KMS-11 (cell line): ENCODE data around the gene KCNE2.

Experiments
- H2AFZ ChIP-seq: fragments of 200-600 bp; sonication (generic); 2 replicates; pipeline ENCODE4 v1.6.1; 2016; ENCODE audit warnings: antibody characterized with exemption, mixed run types, low read depth
- H3K27ac ChIP-seq: fragments of 200-600 bp; sonication (generic); 2 replicates; pipeline ENCODE4 v1.6.1; 2016; ENCODE audit warnings: mild to moderate bottlenecking, mixed run types
- H3K27me3 ChIP-seq: fragments of 200-600 bp; sonication (generic); 2 replicates; pipeline ENCODE4 v1.6.1; 2017; ENCODE audit warnings: mild to moderate bottlenecking, low read depth, mixed run types, moderate library complexity; ENCODE audit not compliant: insufficient read depth
- H3K36me3 ChIP-seq: fragments of 200-600 bp; sonication (generic); 2 replicates; pipeline ENCODE4 v1.6.1; 2017; ENCODE audit warnings: mild to moderate bottlenecking, mixed run types; ENCODE audit not compliant: insufficient read depth
- H3K4me1 ChIP-seq: fragments of 200-600 bp; sonication (generic); 2 replicates; pipeline ENCODE4 v1.6.1; 2016; ENCODE audit warnings: mild to moderate bottlenecking, low read depth, mixed run types; ENCODE audit not compliant: poor library complexity, severe bottlenecking
- H3K4me2 ChIP-seq: fragments of 200-600 bp; sonication (generic); 2 replicates; pipeline ENCODE4 v1.7.0; 2016; ENCODE audit warnings: mild to moderate bottlenecking, mixed run types
- H3K4me3 ChIP-seq: fragments of 200-600 bp; sonication (generic); IDR thresholded peaks from 2 replicates; pipeline ENCODE4 v1.6.1; 2017; ENCODE audit warnings: low read depth, low read length, mixed read lengths; ENCODE audit not compliant: insufficient read depth
- H3K79me2 ChIP-seq: fragments of 200-600 bp; sonication (generic); 2 replicates; pipeline ENCODE4 v1.6.1; 2016; ENCODE audit warnings: low read depth, mixed run types; ENCODE audit not compliant: insufficient read depth
- H3K9ac ChIP-seq: fragments of 200-600 bp; sonication (generic); 2 replicates; pipeline ENCODE4 v1.6.1; 2016; ENCODE audit warnings: mild to moderate bottlenecking, mixed run types
- H4K20me1 ChIP-seq: fragments of 200-600 bp; sonication (generic); 2 replicates; pipeline ENCODE4 v1.6.1; 2016; ENCODE audit warnings: mild to moderate bottlenecking, mixed run types; ENCODE audit not compliant: insufficient read depth
- CTCF ChIP-seq: fragments of 200-600 bp; sonication (generic); conservative IDR thresholded peaks from 2 replicates; pipeline ENCODE4 v1.6.1; 2017; ENCODE audit warnings: low read depth, mild to moderate bottlenecking, antibody characterized with exemption, low read length, moderate library complexity, mixed read lengths

KCNE2 gene

DNA sequence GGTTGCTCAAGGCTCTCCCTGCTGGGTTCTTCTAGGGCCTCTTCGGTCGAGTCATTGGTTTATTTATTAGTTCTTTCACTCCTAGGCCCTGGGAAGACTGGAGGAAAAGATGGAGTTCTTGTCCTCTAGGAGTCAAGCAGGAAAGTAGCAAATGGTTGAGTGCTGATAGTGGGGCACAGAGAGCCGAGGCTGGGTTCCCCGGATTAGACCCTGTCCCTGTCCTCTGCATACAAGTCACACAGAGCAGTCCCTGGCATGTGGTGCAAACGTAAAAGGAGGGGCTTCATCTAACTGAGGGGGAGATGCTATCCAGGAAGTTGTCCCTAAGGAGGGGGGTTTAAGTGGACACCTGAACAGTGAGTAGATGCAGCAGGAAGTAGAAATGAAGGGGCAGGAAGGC is 19.2 kb upstream of the KCNE2 start:
- no peaks in the 10 kb centered on the region for H3K36me3 ChIP-seq
- H3K27me3 ChIP-seq = no peaks in the 10 kb centered on the region
- H4K20me1 ChIP-seq = no peaks in the 10 kb centered on the region
- no peak overlapping the region for H2AFZ ChIP-seq
- no peak overlapping the region for H3K9ac ChIP-seq
- no peak for TF ChIP-seq CTCF
- H3K27ac ChIP-seq = no peak overlapping the region
- no peak overlapping the region for H3K4me2 ChIP-seq
- H3K4me1 ChIP-seq = no peaks in the 10 kb centered on the region
- no peaks in the 10 kb centered on the region for H3K79me2 ChIP-seq
- H3K4me3 ChIP-seq = no peak overlapping the region

GRCh38 chr21:34345091-34345871 is 18.5 kb upstream of the KCNE2 start:
- Histone ChIP-seq H3K9ac (no peak overlapping the region), H3K79me2 (no peaks in the 10 kb centered on the region), H3K4me3 (no peak overlapping the region), H3K27me3 (no peaks in the 10 kb centered on the region), H2AFZ (no peak overlapping the region), H3K4me2 (no peak overlapping the region), H3K36me3 (no peaks in the 10 kb centered on the region), H3K27ac (no peak overlapping the region), H3K4me1 (no peaks in the 10 kb centered on the region), H4K20me1 (no peaks in the 10 kb centered on the region)
- TF ChIP-seq CTCF = no peak

- Histone ChIP-seq H3K4me1 (no peaks in the 10 kb centered on the region), H3K4me2 (no peak overlapping the region), H4K20me1 (no peaks in the 10 kb centered on the region), H3K79me2 (no peaks in the 10 kb centered on the region), H3K9ac (no peak overlapping the region), H3K4me3 (no peak overlapping the region), H3K27ac (no peak overlapping the region), H2AFZ (no peak overlapping the region), H3K27me3 (no peaks in the 10 kb centered on the region), H3K36me3 (no peaks in the 10 kb centered on the region)
- TF ChIP-seq CTCF = no peak
These were observed 17.9 kb upstream of the KCNE2 start for GRCh38 chr21:34345892-34346291.

DNA sequence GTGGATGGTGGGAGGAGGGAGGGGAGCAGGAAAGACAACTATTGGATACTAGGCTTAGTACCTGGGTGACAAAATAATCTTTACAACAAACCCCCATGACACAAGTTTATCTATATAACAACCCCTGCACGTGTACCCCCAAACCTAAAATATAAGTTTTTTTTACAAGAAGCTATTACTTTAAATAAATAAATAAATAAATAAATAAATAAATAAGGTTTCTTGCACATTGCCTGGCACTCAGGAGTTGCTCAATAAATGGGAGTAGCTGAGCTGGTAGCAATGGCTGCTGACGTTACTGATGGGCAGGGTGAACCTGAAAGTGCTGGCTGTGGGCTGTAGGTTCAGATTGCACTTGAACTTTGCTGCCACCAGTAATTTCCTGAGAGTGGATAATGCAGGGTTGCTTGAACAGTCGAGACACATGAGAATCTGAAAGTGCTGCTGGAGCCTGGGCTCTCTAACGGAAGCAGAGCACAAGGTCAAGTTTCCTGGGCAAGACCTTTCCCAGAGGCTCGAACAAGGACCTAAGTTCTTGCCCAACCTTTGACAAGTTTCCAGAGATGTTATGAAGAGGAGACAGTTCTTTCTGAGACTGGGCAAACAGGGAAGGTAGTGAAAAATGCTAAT is 14.8 kb upstream of the KCNE2 start:
- Histone ChIP-seq H3K79me2 (no peaks in the 10 kb centered on the region), H3K4me2 (no peak overlapping the region), H4K20me1 (no peaks in the 10 kb centered on the region), H2AFZ (no peak overlapping the region), H3K4me1 (peaks cover 5% of the 10 kb centered on the region), H3K4me3 (no peak overlapping the region), H3K36me3 (no peaks in the 10 kb centered on the region), H3K9ac (no peak overlapping the region), H3K27ac (no peak overlapping the region), H3K27me3 (no peaks in the 10 kb centered on the region; the same call in 1 of the 2 replicates)
- no peak for TF ChIP-seq CTCF
